ENCODE measurements around the gene PI4KA.

DNA sequence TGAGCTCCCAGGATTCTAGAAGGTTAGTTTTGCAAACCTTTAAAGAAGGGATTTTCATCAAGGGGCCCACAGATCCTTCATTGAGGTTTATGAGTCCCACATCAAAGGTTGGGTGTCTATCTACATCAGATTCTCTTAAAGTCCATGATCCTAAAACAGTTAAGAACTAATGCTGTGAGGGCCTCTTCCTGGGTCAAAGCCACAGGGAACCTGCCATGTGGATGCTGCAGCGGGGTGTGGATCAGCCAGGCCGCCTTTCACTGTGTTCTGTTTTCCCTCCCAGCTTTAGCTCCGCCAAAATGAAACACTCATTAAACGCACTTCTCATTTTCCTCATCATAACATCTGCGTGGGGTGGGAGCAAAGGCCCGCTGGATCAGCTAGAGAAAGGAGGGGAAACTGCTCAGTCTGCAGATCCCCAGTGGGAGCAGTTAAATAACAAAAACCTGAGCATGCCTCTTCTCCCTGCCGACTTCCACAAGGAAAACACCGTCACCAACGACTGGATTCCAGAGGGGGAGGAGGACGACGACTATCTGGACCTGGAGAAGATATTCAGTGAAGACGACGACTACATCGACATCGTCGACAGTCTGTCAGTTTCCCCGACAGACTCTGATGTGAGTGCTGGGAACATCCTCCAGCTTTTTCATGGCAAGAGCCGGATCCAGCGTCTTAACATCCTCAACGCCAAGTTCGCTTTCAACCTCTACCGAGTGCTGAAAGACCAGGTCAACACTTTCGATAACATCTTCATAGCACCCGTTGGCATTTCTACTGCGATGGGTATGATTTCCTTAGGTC, 79.4 kb downstream of the PI4KA start:
- TF ChIP-seq, protein P1, sequence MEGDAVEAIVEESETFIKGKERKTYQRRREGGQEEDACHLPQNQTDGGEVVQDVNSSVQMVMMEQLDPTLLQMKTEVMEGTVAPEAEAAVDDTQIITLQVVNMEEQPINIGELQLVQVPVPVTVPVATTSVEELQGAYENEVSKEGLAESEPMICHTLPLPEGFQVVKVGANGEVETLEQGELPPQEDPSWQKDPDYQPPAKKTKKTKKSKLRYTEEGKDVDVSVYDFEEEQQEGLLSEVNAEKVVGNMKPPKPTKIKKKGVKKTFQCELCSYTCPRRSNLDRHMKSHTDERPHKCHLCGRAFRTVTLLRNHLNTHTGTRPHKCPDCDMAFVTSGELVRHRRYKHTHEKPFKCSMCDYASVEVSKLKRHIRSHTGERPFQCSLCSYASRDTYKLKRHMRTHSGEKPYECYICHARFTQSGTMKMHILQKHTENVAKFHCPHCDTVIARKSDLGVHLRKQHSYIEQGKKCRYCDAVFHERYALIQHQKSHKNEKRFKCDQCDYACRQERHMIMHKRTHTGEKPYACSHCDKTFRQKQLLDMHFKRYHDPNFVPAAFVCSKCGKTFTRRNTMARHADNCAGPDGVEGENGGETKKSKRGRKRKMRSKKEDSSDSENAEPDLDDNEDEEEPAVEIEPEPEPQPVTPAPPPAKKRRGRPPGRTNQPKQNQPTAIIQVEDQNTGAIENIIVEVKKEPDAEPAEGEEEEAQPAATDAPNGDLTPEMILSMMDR (IDR thresholded peaks at IDR 0.05), result no peak
- no peak for TF ChIP-seq POLR2A (IDR thresholded peaks at IDR 0.05)

Data from right lobe of liver (tissue), 4 donors.